Activated naive CD4-positive, alpha-beta T cell treated with anti-CD3 and anti-CD28 coated beads, Interleukin-2, amount 10 ng/mL, durations not matched to agents 7 days and 5 days (primary cell): ENCODE results near the gene FADS3.
A peak's percentile ranks its signal among the peaks of the same experiment; 100 is the strongest.

Experiments used
- CTCF ChIA-PET: fragments of 350-600 bp; sonication (Branson Sonifier 250); formaldehyde crosslinking; loops from one replicate; lab custom pipeline; 2021; ENCODE audit warnings: antibody characterized with exemption; lab: Charles Lee
- DNase-seq: peaks from one replicate; pipeline ENCODE4 v3.0.0-alpha.2; 2020
- H3K27ac Mint-ChIP-seq: one replicate; pipeline ENCODE4 v1.8.0; 2021; ENCODE audit warnings: mild to moderate bottlenecking, moderate library complexity, mixed read lengths
- H3K27me3 Mint-ChIP-seq: one replicate; pipeline ENCODE4 v1.8.0; 2021; ENCODE audit warnings: mild to moderate bottlenecking, mixed read lengths
- H3K36me3 Mint-ChIP-seq: one replicate; pipeline ENCODE4 v1.8.0; 2021; ENCODE audit warnings: mixed read lengths
- H3K4me1 Mint-ChIP-seq: one replicate; pipeline ENCODE4 v1.8.0; 2021; ENCODE audit warnings: mixed read lengths
- H3K4me3 Mint-ChIP-seq: one replicate; pipeline ENCODE4 v1.8.0; 2021; ENCODE audit warnings: mild to moderate bottlenecking, moderate library complexity, mixed read lengths
- H3K9me3 Mint-ChIP-seq: one replicate; pipeline ENCODE4 v1.8.0; 2021; ENCODE audit warnings: mixed read lengths

FADS3 gene

DNA sequence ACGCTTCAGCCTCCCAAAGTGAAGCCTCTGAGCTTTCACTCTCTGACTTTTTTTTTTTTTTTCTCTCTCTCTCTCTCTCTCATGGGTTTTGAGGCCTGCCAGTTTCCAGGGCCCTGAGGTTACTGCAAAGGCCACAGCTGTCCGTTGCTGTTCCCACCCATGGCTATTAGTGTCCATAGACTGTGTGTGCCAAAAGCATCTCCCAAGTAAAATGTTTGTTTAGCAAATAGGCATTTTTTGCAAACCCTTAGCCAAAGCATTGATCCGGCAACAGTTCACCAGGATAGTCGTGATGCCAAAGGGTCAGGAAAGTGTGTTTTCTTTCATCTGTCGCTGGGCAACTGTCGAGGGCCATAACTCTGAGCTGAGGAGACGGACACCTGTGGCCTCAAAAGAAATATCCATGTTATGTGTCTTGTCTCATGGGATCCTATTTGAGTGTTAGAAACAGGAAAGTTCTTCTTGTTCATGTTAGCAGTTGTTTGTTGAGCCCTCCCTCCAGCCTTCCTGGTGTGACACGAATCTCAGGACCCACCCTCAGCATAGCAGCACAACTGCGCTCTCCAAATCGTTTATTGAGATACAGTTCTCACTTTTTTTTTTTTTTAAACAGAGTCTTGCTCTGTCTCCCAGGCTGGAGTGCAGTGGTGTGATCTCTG, 44.9 kb downstream of the FADS3 start:
- Mint-ChIP-seq H3K36me3 (peaks cover 67% of the 10 kb centered on the region), H3K27ac (no peak overlapping the region), H3K9me3 (no peaks in the 10 kb centered on the region), H3K4me1 (peaks cover 4% of the 10 kb centered on the region), H3K27me3 (no peaks in the 10 kb centered on the region), H3K4me3 (no peak overlapping the region)
- no peak for DNase-seq
- CTCF ChIA-PET = no interaction called here

- H3K36me3 Mint-ChIP-seq = peaks cover 68% of the 10 kb centered on the region
- no peaks in the 10 kb centered on the region for H3K27me3 Mint-ChIP-seq
- no peak for DNase-seq
- no peaks in the 10 kb centered on the region for H3K9me3 Mint-ChIP-seq
- peak overlapping the region; percentile 11 for H3K27ac Mint-ChIP-seq
- peaks cover 5% of the 10 kb centered on the region for H3K4me1 Mint-ChIP-seq
- no peak overlapping the region for H3K4me3 Mint-ChIP-seq
- CTCF ChIA-PET = interaction anchor here (1.2 kb wide), 1 partner anchor 26 kb away, joined by 3 read pairs; no protein-coding TSS in a partner anchor
Observed at GRCh38 chr11:61844909-61845565, 46.3 kb downstream of the FADS3 start.

DNA sequence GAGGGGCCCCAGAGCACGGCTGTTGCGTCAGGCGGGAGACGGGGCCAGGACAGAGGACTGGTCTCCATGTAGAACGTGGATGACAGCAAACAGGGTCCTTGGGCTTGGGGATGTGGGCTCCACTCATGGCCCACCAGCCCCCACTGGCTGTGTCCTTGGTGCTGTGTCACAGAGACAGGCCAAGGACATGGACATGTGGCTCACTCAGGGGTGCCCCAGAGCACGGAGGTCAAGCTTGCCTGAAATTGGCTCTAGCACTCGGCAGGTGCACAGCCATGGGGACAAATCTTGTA, 48.9 kb downstream of the FADS3 start:
- peaks cover 71% of the 10 kb centered on the region for H3K36me3 Mint-ChIP-seq
- no peak overlapping the region for H3K27ac Mint-ChIP-seq
- no peak overlapping the region for H3K4me3 Mint-ChIP-seq
- peaks cover 8% of the 10 kb centered on the region for H3K4me1 Mint-ChIP-seq
- CTCF ChIA-PET = no interaction called here
- DNase-seq = no peak
- H3K27me3 Mint-ChIP-seq = no peaks in the 10 kb centered on the region
- H3K9me3 Mint-ChIP-seq = no peaks in the 10 kb centered on the region

- peaks cover 8% of the 10 kb centered on the region for H3K4me1 Mint-ChIP-seq
- DNase-seq = no peak
- CTCF ChIA-PET = no interaction called here
- H3K9me3 Mint-ChIP-seq = no peaks in the 10 kb centered on the region
- no peak overlapping the region for H3K27ac Mint-ChIP-seq
- no peak overlapping the region for H3K4me3 Mint-ChIP-seq
- H3K36me3 Mint-ChIP-seq = peaks cover 70% of the 10 kb centered on the region
- no peaks in the 10 kb centered on the region for H3K27me3 Mint-ChIP-seq
Observed at GRCh38 chr11:61841636-61842527, 49.5 kb downstream of the FADS3 start.

DNA sequence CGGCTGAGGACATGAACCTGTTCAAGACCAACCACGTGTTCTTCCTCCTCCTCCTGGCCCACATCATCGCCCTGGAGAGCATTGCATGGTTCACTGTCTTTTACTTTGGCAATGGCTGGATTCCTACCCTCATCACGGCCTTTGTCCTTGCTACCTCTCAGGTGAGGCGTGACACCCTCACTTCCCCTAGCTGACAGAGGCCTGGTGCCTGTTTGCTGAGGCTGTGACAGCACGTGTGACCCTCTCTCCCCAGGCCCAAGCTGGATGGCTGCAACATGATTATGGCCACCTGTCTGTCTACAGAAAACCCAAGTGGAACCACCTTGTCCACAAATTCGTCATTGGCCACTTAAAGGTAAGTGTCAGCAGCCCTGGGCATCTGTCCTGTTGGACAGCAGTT, 51.0 kb downstream of the FADS3 start:
- Mint-ChIP-seq H3K36me3 (peaks cover 66% of the 10 kb centered on the region), H3K4me1 (peaks cover 19% of the 10 kb centered on the region), H3K27ac (no peak overlapping the region), H3K27me3 (no peaks in the 10 kb centered on the region), H3K4me3 (no peak overlapping the region), H3K9me3 (no peaks in the 10 kb centered on the region)
- CTCF ChIA-PET = interaction anchor here (0.6 kb wide), 2 partner anchors 106 to 269 kb away, joined by 3 read pairs; no protein-coding TSS in a partner anchor
- DNase-seq = no peak

- no peak overlapping the region for H3K4me3 Mint-ChIP-seq
- DNase-seq = no peak
- no peaks in the 10 kb centered on the region for H3K9me3 Mint-ChIP-seq
- no peak overlapping the region for H3K27ac Mint-ChIP-seq
- H3K4me1 Mint-ChIP-seq = peaks cover 25% of the 10 kb centered on the region
- H3K27me3 Mint-ChIP-seq = no peaks in the 10 kb centered on the region
- CTCF ChIA-PET = no interaction called here
- peaks cover 65% of the 10 kb centered on the region for H3K36me3 Mint-ChIP-seq
Observed at GRCh38 chr11:61839742-61840141, 51.6 kb downstream of the FADS3 start.

DNA sequence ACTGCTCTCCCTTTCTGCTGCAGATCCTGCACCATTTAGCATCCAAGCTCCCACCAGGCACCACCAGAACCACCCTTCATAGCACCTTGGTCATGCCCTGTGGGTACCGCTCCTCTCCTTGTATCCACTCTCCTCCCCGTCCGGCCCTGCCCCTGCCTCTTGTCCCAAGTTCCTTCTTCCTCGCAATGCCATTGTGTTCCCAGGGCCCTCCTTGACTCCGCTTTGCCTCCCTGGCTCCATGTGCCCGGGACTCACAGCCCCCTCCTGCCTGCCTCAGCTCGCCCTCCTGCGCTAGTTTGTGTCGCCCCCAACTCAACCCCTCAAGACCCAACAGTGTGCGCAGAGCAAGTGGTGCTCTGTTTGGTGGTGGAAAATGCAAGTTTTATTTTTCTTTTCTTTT, 52.4 kb downstream of the FADS3 start:
- Mint-ChIP-seq H3K27ac (peak overlapping the region; percentile 67), H3K9me3 (no peaks in the 10 kb centered on the region), H3K4me3 (no peak overlapping the region), H3K27me3 (no peaks in the 10 kb centered on the region), H3K36me3 (peaks cover 69% of the 10 kb centered on the region), H3K4me1 (peaks cover 33% of the 10 kb centered on the region)
- DNase-seq = no peak
- CTCF ChIA-PET = no interaction called here

- CTCF ChIA-PET = no interaction called here
Observed at GRCh38 chr11:61838501-61838900, 52.8 kb downstream of the FADS3 start.

GRCh38 chr11:61837411-61838005, 53.8 kb downstream of the FADS3 start:
- Mint-ChIP-seq H3K27me3 (no peaks in the 10 kb centered on the region), H3K4me1 (peaks cover 47% of the 10 kb centered on the region), H3K9me3 (no peaks in the 10 kb centered on the region), H3K4me3 (no peak overlapping the region), H3K27ac (no peak overlapping the region), H3K36me3 (peaks cover 77% of the 10 kb centered on the region)
- CTCF ChIA-PET = no interaction called here
- no peak for DNase-seq

More at GRCh38 chr11:61838501-61838900, 52.8 kb downstream of the FADS3 start:
- no peak for DNase-seq
- Mint-ChIP-seq H3K4me1 (peaks cover 37% of the 10 kb centered on the region), H3K4me3 (no peak overlapping the region), H3K36me3 (peaks cover 73% of the 10 kb centered on the region), H3K27me3 (no peaks in the 10 kb centered on the region), H3K9me3 (no peaks in the 10 kb centered on the region), H3K27ac (no peak overlapping the region)

DNA sequence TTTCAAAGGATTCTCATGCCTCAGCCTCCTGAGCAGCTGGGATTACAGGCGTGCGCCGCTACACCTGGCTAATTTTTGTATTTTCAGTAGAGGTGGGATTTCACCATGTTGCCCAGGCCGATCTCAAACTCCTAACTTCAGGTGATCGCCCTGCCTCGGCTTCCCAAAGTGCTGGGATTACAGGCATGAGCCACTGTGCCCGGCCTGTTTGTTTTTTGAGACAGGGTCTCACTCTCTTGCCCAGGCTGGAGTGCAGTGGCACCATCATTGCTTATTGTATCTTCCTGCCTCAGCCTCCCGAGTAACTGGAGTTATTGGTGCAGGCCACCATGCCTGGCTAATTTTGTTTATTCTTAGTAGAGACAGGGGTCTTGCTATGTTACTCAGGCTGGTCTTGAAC, 55.2 kb downstream of the FADS3 start:
- no peak for DNase-seq
- H3K4me1 Mint-ChIP-seq = peaks cover 57% of the 10 kb centered on the region
- H3K9me3 Mint-ChIP-seq = no peaks in the 10 kb centered on the region
- H3K4me3 Mint-ChIP-seq = no peak overlapping the region
- H3K27ac Mint-ChIP-seq = peak overlapping the region; percentile 99
- H3K27me3 Mint-ChIP-seq = no peaks in the 10 kb centered on the region
- CTCF ChIA-PET = interaction anchor here (1.5 kb wide), 1 partner anchor 245 kb away, joined by 3 read pairs; no protein-coding TSS in a partner anchor
- H3K36me3 Mint-ChIP-seq = peaks cover 76% of the 10 kb centered on the region

- peak; percentile 86 for DNase-seq
- Mint-ChIP-seq H3K36me3 (peaks cover 72% of the 10 kb centered on the region), H3K27me3 (peaks cover 2% of the 10 kb centered on the region), H3K4me1 (peaks cover 67% of the 10 kb centered on the region), H3K4me3 (peak overlapping the region; percentile 73), H3K27ac (peak overlapping the region; percentile 99), H3K9me3 (no peaks in the 10 kb centered on the region)
- CTCF ChIA-PET = interaction anchor here (0.9 to 2.4 kb wide), 5 partner anchors 11 to 41 kb away, joined by 3 to 19 read pairs (median 5); partner anchors contain the start of genes FADS1 and FEN1
Observed at GRCh38 chr11:61834278-61835048, 56.9 kb downstream of the FADS3 start.

GRCh38 chr11:61833926-61834277, 57.4 kb downstream of the FADS3 start:
- peaks cover 7% of the 10 kb centered on the region for H3K27me3 Mint-ChIP-seq
- no peak for DNase-seq
- H3K9me3 Mint-ChIP-seq = no peaks in the 10 kb centered on the region
- CTCF ChIA-PET = interaction anchor here (0.9 to 2.4 kb wide), 5 partner anchors 11 to 40 kb away, joined by 3 to 19 read pairs (median 5); partner anchors contain the start of genes FADS1 and FEN1
- peak overlapping the region; percentile 45 for H3K4me3 Mint-ChIP-seq
- peak overlapping the region; percentile 99 for H3K27ac Mint-ChIP-seq
- H3K4me1 Mint-ChIP-seq = peaks cover 71% of the 10 kb centered on the region
- H3K36me3 Mint-ChIP-seq = peaks cover 70% of the 10 kb centered on the region

DNA sequence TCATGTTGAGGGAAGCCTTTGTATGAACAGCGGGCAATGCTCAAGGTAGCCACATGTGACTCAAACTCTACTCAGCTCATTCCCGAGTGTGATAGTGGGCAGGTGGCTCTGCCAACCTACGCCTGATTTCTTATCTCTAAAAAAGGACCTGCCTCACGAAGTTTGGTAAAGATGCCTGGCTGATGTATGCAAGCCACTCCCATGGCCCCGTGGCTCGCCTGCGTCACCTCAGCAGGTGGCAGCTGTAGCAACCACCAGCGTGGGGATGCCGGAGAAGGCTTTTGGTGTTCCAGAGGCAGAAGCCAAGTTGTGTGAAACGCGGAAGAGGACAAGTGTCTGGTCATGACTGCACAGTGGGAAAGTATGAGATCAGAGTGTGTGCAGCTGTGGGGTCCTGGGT, 57.9 kb downstream of the FADS3 start:
- H3K27me3 Mint-ChIP-seq = peaks cover 12% of the 10 kb centered on the region
- peaks cover 72% of the 10 kb centered on the region for H3K4me1 Mint-ChIP-seq
- H3K36me3 Mint-ChIP-seq = peaks cover 67% of the 10 kb centered on the region
- peak; percentile 34 for DNase-seq
- H3K4me3 Mint-ChIP-seq = peak overlapping the region; percentile 45
- H3K27ac Mint-ChIP-seq = peak overlapping the region; percentile 99
- no peaks in the 10 kb centered on the region for H3K9me3 Mint-ChIP-seq
- CTCF ChIA-PET = interaction anchor here (0.9 to 2.4 kb wide), 4 partner anchors 10 to 37 kb away, joined by 3 to 19 read pairs (median 6); partner anchors contain the start of gene FADS1
